HEK293T (cell line): ENCODE data around the gene CYP1A1.

Source experiments
- NFRKB ChIP-seq: fragments of 450-650 bp; IDR thresholded peaks from 2 replicates; pipeline ENCODE4 v1.6.1; 2016; ENCODE audit warnings: mild to moderate bottlenecking, moderate library complexity
- TF ChIP-seq, protein P1 (sequence below): fragments of 450-650 bp; IDR thresholded peaks from 2 replicates; pipeline ENCODE4 v1.6.1; 2016

DNA sequence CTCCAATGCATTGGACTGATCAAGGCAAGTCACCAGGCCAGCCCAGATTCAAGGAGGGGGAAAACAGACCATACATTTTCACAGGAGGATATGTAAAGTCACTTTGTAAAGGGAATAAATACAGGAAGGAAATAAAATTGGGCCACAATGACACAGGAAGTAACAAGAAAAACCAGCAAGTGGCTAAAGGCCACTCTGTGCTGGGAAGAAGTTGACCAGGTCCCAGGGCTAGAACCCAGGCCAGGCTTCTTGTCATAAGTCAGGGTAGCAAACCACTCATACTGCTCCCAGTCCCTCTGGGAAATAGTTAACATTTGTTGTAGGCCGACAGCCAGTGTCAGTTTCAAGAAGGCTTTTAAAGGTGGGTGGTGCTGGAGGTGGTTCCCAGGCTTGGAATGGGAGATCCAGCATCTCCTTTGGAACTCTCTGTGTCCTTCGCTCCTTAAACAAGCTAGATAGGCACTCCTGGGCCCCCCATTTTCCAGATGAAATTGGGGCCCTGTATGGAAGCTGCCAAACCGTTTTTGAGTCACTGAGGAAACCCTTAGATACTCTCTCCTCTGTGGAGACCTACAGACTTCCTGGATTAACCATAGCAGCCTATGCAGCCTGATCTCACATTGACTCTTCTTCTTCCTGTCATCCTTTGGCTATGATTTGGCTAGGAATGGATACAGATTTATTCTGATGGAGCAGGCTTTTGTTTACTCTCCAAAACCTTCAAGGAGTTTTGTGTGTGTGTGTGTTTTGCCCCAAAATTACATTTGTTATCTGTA lies 14.8 kb downstream of the CYP1A1 start:
- TF ChIP-seq, protein P1, sequence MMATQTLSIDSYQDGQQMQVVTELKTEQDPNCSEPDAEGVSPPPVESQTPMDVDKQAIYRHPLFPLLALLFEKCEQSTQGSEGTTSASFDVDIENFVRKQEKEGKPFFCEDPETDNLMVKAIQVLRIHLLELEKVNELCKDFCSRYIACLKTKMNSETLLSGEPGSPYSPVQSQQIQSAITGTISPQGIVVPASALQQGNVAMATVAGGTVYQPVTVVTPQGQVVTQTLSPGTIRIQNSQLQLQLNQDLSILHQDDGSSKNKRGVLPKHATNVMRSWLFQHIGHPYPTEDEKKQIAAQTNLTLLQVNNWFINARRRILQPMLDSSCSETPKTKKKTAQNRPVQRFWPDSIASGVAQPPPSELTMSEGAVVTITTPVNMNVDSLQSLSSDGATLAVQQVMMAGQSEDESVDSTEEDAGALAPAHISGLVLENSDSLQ: no peak
- TF ChIP-seq NFRKB: no peak
